ENCODE measurements around the gene CYP1A2. TPM values are rescaled to one million over a fixed set of nuclear protein-coding genes. Genes with fewer than 3 reads are reported as not detected.
A peak's percentile ranks its signal among the peaks of the same experiment; 100 is the strongest.

CYP1A2 gene
- total and polyA plus RNA-seq, 4 donors: 0.05 to 0.57 (median 0.17) TPM; not detected in 1

DNA sequence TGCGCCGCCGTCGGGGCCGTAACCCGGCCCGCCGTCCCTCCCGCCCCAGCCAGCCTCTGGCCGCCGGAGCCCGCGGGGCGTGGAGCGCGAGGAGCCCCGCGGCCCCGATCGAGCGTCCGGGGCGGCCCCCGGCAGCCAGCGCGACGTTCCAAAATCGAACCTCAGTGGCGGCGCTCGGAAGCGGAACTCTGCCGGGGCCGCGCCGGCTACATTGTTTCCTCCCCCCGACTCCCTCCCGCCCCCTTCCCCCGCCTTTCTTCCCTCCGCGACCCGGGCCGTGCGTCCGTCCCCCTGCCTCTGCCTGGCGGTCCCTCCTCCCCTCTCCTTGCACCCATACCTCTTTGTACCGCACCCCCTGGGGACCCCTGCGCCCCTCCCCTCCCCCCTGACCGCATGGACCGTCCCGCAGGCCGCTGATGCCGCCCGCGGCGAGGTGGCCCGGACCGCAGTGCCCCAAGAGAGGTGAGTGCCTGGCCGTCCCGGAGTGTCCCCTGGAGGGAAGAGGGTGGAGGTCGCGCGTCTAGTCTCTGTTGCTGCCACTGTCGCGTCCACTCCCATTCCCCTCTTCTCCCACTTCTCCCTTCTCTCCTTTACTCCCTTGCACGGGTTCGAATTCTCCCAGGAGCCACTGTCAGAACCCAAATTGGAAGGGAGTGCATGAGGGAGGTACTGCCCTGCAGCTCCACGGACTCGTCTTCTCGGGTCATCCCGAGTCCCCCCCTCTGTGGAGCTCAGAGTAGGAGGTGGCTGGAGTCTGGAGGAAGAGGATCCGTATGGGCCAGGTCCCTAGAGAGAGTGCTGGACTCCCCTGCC lies 33.8 kb downstream of the CYP1A2 start:
- no peaks in the 10 kb centered on the region for H3K27me3 ChIP-seq (ENCODE audit: control insufficient read depth in 3 of 3, insufficient read depth in 3 of 3, low read length in 2 of 3)
- DNase-seq: peak in 2 of 3 donors; percentile 37 to 44
- H3K9me3 ChIP-seq (ENCODE audit: control insufficient read depth in 4 of 4, insufficient read depth in 3 of 4, low read length in 3 of 4): no peaks in the 10 kb centered on the region
- peaks cover 0 to 7% (median 3%) of the 10 kb centered on the region in 4 donors for H3K36me3 ChIP-seq (ENCODE audit: control insufficient read depth in 4 of 4, insufficient read depth in 4 of 4, low read length in 4 of 4)
- ATAC-seq (ENCODE audit: insufficient read depth, low FRiP score): peak; percentile 20
- H3K4me3 ChIP-seq: peak overlapping the region; percentile 79
- H3K9ac ChIP-seq (ENCODE audit: insufficient read depth in 1 of 2, low read length in 2 of 2): peak overlapping the region; percentile 24 to 59
- peak overlapping the region; percentile 88 to 90 for H3K27ac ChIP-seq (ENCODE audit: low read depth in 1 of 2, low read length in 1 of 2)
- peaks cover 11 to 49% (median 29%) of the 10 kb centered on the region in 5 donors for H3K4me1 ChIP-seq (ENCODE audit: control insufficient read depth in 5 of 5, insufficient read depth in 5 of 5, low read length in 5 of 5)
- TF ChIP-seq, protein P1, sequence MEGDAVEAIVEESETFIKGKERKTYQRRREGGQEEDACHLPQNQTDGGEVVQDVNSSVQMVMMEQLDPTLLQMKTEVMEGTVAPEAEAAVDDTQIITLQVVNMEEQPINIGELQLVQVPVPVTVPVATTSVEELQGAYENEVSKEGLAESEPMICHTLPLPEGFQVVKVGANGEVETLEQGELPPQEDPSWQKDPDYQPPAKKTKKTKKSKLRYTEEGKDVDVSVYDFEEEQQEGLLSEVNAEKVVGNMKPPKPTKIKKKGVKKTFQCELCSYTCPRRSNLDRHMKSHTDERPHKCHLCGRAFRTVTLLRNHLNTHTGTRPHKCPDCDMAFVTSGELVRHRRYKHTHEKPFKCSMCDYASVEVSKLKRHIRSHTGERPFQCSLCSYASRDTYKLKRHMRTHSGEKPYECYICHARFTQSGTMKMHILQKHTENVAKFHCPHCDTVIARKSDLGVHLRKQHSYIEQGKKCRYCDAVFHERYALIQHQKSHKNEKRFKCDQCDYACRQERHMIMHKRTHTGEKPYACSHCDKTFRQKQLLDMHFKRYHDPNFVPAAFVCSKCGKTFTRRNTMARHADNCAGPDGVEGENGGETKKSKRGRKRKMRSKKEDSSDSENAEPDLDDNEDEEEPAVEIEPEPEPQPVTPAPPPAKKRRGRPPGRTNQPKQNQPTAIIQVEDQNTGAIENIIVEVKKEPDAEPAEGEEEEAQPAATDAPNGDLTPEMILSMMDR (IDR thresholded peaks at IDR 0.05; ENCODE audit: control extremely low read depth, extremely low read depth): no peak
- 1% methylated on average over 52 to 72 of the region's 72 CpGs for WGBS, 2 donors

DNA sequence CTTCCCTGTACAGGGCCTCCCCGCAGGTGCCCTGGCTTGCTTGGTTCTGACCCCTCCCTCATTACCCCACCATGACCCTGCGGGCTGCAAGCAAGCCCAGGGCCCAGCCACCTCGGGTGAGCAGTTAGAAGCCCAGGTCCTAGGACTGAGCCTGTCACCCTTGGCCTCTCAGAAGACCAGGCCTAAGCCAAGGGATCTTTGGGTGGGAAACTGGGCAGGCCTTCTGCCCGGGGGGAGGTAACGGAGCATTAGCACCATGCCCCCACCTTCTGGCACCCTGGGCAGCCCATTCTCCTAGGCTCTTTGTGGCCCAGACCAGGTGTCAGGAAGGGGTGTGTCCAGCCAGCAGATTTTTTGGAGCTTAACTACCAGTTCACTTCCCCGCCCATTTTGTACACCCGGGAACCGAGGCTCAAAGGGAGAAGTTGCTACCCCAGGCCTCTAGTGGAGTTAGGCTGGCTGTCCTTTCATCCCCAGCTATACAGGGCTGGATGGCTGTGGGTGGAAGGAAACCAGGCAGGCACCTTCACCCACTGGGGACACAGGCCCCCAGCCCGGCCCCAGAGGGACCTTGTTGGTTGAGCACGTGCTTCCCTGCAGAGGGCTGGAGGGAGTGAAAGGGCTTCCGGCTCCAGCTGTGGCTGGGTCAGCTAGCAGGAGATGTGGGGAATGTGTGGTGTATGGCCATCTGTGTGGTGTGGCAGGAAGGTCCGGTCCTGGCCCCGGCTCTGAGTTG lies 34.6 kb downstream of the CYP1A2 start:
- H3K27ac ChIP-seq (ENCODE audit: low read depth in 1 of 2, low read length in 1 of 2): peak overlapping the region; percentile 46 to 87
- H3K36me3 ChIP-seq (ENCODE audit: control insufficient read depth in 4 of 4, insufficient read depth in 4 of 4, low read length in 4 of 4): peaks cover 0 to 7% (median 3%) of the 10 kb centered on the region in 4 donors
- no peak for ATAC-seq (ENCODE audit: insufficient read depth, low FRiP score)
- no peaks in the 10 kb centered on the region for H3K9me3 ChIP-seq (ENCODE audit: control insufficient read depth in 4 of 4, insufficient read depth in 3 of 4, low read length in 3 of 4)
- WGBS, 2 donors: 2 to 5% methylated on average over 13 of the region's 13 CpGs
- H3K27me3 ChIP-seq (ENCODE audit: control insufficient read depth in 3 of 3, insufficient read depth in 3 of 3, low read length in 2 of 3): no peaks in the 10 kb centered on the region
- H3K9ac ChIP-seq (ENCODE audit: insufficient read depth in 1 of 2, low read length in 2 of 2): peak overlapping the region; percentile 24 to 59
- peaks cover 14 to 53% (median 30%) of the 10 kb centered on the region in 5 donors for H3K4me1 ChIP-seq (ENCODE audit: control insufficient read depth in 5 of 5, insufficient read depth in 5 of 5, low read length in 5 of 5)
- TF ChIP-seq, protein P1 (IDR thresholded peaks at IDR 0.05; ENCODE audit: control extremely low read depth, extremely low read depth): no peak
- H3K4me3 ChIP-seq: peak overlapping the region; percentile 79
- DNase-seq: no peak

DNA sequence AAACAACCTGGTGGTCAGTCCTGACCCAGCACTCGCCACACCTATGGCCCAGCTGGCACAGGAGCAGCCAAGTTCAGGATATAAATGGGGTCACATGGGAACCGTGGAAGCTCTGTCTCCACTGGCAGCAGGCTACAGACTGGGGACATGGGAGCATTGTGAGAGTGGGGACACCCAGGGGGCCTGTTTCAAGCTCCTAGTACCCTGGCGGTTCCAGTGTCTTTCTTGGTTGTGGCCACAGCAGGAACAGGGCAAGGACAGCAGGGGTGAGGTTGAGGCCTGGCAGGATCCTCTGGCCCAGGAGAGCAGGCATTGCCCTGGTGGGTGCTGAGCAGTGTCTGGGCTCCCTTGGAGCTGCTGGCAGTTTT lies 35.1 kb downstream of the CYP1A2 start:
- DNase-seq (no peak), ATAC-seq (ENCODE audit: insufficient read depth, low FRiP score) (no peak)
- TF ChIP-seq, protein P1 (IDR thresholded peaks at IDR 0.05; ENCODE audit: control extremely low read depth, extremely low read depth): no peak
- Histone ChIP-seq H3K4me3 (no peak overlapping the region), H3K9ac (ENCODE audit: insufficient read depth in 1 of 2, low read length in 2 of 2) (no peak overlapping the region), H3K27me3 (ENCODE audit: control insufficient read depth in 3 of 3, insufficient read depth in 3 of 3, low read length in 2 of 3) (no peaks in the 10 kb centered on the region), H3K36me3 (ENCODE audit: control insufficient read depth in 4 of 4, insufficient read depth in 4 of 4, low read length in 4 of 4) (peaks cover 0 to 7% (median 3%) of the 10 kb centered on the region in 4 donors), H3K9me3 (ENCODE audit: control insufficient read depth in 4 of 4, insufficient read depth in 3 of 4, low read length in 3 of 4) (no peaks in the 10 kb centered on the region), H3K27ac (ENCODE audit: low read depth in 1 of 2, low read length in 1 of 2) (peak overlapping the region; percentile 46 to 87), H3K4me1 (ENCODE audit: control insufficient read depth in 5 of 5, insufficient read depth in 5 of 5, low read length in 5 of 5) (peaks cover 14 to 58% (median 30%) of the 10 kb centered on the region in 5 donors)
- 29% methylated on average over 3 of the region's 3 CpGs for WGBS, 2 donors
